NCI-H345 treated with DMSO at 0.1 percent for 48 hours (cell line): ENCODE results near the gene ZFP57.
A peak's percentile ranks its signal among the peaks of the same experiment; 100 is the strongest.
"Not testable (repeated sequence)": the region's sequence is repeated elsewhere in the genome, so short reads cannot be mapped to it uniquely, and the experiment has no call there.

Experiments
- DNase-seq: peaks from one replicate; lab custom pipeline; 2025; ENCODE audit not compliant: unreplicated experiment; lab: John Stamatoyannopoulos, UW

Gene ZFP57

GRCh38 chr6:29696147-29697125 is 15.5 kb upstream of the ZFP57 start:
- no peak for DNase-seq

GRCh38 chr6:29694637-29695036 is 13.7 kb upstream of the ZFP57 start:
- no peak for DNase-seq

GRCh38 chr6:29685718-29686326 is 4.9 kb upstream of the ZFP57 start:
- DNase-seq: no peak

- no peak for DNase-seq
Observed at GRCh38 chr6:29681811-29682210, 859 bp upstream of the ZFP57 start.

- DNase-seq: no peak
Observed at GRCh38 chr6:29680416-29680815, 536 bp downstream of the ZFP57 start.

- DNase-seq: no peak
Observed at GRCh38 chr6:29679962-29680361, 990 bp downstream of the ZFP57 start.

- no peak for DNase-seq
Observed at GRCh38 chr6:29678114-29678513, 2.8 kb downstream of the ZFP57 start.

- peak; percentile 77 for DNase-seq
Observed at GRCh38 chr6:29676981-29677601, 3.9 kb downstream of the ZFP57 start.

- DNase-seq: no peak
Observed at GRCh38 chr6:29675561-29675960, 5.4 kb downstream of the ZFP57 start.

GRCh38 chr6:29674008-29674407 is 6.9 kb downstream of the ZFP57 start:
- no peak for DNase-seq

- DNase-seq: no peak
Observed at GRCh38 chr6:29673161-29673560, 7.8 kb downstream of the ZFP57 start.

GRCh38 chr6:29672116-29672515 is 8.8 kb downstream of the ZFP57 start:
- DNase-seq: not testable (repeated sequence)

GRCh38 chr6:29671026-29671425 is 9.9 kb downstream of the ZFP57 start:
- no peak for DNase-seq

GRCh38 chr6:29667158-29667557 is 13.8 kb downstream of the ZFP57 start:
- DNase-seq: no peak

GRCh38 chr6:29666826-29667130 is 14.2 kb downstream of the ZFP57 start:
- DNase-seq: no peak

GRCh38 chr6:29665942-29666825 is 14.8 kb downstream of the ZFP57 start:
- no peak for DNase-seq

- DNase-seq: no peak
Observed at GRCh38 chr6:29663300-29664042, 17.5 kb downstream of the ZFP57 start.

- DNase-seq: not testable (repeated sequence)
Observed at GRCh38 chr6:29661502-29662141, 19.3 kb downstream of the ZFP57 start.

- DNase-seq: no peak
Observed at GRCh38 chr6:29661071-29661470, 19.9 kb downstream of the ZFP57 start.

GRCh38 chr6:29656798-29657197 is 24.2 kb downstream of the ZFP57 start, which contains the start of gene MOG:
Gene MOG (plus strand): TSS chr6:29657092. CDS start chr6:29657210, 118 bp downstream.
- no peak for DNase-seq
